ENCODE measurements around the gene KRT35. TPM values are rescaled to one million over a fixed set of nuclear protein-coding genes. Genes with fewer than 3 reads are reported as not detected.

Gene KRT35
- total RNA-seq, 2 experiments from 2014 or later = not detected

GRCh38 chr17:41518789-41519449, 38.0 kb upstream of the KRT35 start, which contains the start of gene KRT15:
TSS of gene KRT15 (minus strand) at chr17:41518890. CDS start at chr17:41518827, 63 bp downstream.
- CTCF ChIA-PET = no interaction called here
- Histone ChIP-seq H3K27me3 (ENCODE audit: control insufficient read depth in 1 of 2, insufficient read depth in 2 of 2, low read length in 2 of 2) (peaks cover 0 to 5% of the 10 kb centered on the region in 2 experiments), H3K4me3 (ENCODE audit: low read length) (no peak within 1 kb of the TSS), H3K9me3 (ENCODE audit: control insufficient read depth in 1 of 2, insufficient read depth in 1 of 2, low read length in 2 of 2) (no peaks in the 10 kb centered on the region), H3K4me1 (ENCODE audit: insufficient read depth, low read length) (no peaks in the 10 kb centered on the region), H3K36me3 (ENCODE audit: insufficient read depth, low read length) (no peaks in the 10 kb centered on the region), H3K27ac (ENCODE audit: low read depth in 1 of 2, low read length in 2 of 2) (no peak within 1 kb of the TSS)
- H3K4me1 Mint-ChIP-seq (ENCODE audit: low read depth) = no peaks in the 10 kb centered on the region
- ATAC-seq (ENCODE audit: poor library complexity) (no peak), DNase-seq (no peak)
- TF ChIP-seq CTCF (IDR thresholded peaks at IDR 0.05) = no peak
- no peak within 1 kb of the TSS for H3K27ac Mint-ChIP-seq
- POLR2A ChIA-PET = no interaction called here
- intact Hi-C loops (cut with DNase I, micrococcal nuclease) = no loop called here
- H3K27me3 Mint-ChIP-seq = peaks cover 6% of the 10 kb centered on the region
- H3K36me3 Mint-ChIP-seq (ENCODE audit: low read depth) = no peaks in the 10 kb centered on the region
- no peaks in the 10 kb centered on the region for H3K9me3 Mint-ChIP-seq
- no peak within 1 kb of the TSS for H3K4me3 Mint-ChIP-seq

DNA sequence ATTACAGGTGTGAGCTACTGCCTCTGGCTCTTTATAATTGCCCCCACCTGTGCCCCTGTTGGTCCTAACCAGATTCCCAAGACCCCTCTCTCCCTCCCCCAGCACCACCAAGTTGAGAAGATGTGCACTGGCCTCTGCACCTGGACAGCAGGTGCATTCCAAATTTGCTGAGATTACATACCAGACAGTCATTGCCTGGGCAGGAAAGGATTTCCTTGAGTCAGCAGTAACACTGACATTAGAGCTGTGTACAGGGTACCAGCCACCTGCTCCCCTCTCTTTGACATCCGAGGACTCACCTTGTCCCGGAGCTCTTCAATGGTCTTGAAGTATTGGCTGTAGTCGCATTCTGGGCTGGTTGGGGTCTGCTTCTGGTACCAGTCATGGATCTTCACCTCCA, 37.1 kb upstream of the KRT35 start:
- no peak for TF ChIP-seq CTCF (IDR thresholded peaks at IDR 0.05)

DNA sequence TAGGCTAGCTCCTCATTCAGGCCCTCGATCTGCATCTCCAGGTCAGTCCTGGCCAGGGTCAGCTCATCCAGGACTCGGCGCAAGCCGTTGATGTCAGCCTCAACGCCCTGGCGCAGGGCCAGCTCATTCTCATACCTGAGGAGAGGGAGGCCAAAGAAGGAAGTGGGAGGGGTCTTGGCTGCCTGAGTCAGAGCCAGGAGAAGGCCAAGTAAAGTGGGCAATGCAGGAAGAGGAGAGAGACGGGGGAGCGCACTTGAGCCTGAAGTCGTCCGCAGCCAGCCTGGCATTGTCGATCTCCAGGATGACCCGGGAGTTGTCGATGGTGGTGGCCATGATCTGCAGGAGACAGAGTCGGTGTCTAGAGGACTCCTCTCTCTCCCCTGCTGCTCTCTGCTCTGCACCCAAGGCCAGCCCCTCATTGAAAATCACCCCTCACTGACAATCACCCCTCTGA, 35.9 kb upstream of the KRT35 start:
- ChIA-PET CTCF (no interaction called here), POLR2A (interaction anchor here (0.5 kb wide), 1 partner anchor 22 kb away, joined by 3 read pairs; no protein-coding TSS in a partner anchor)
- no peaks in the 10 kb centered on the region for H3K4me1 Mint-ChIP-seq (ENCODE audit: low read depth)
- TF ChIP-seq CTCF (IDR thresholded peaks at IDR 0.05) = no peak
- Histone ChIP-seq H3K4me1 (ENCODE audit: insufficient read depth, low read length) (no peaks in the 10 kb centered on the region), H3K36me3 (ENCODE audit: insufficient read depth, low read length) (no peaks in the 10 kb centered on the region), H3K27me3 (ENCODE audit: control insufficient read depth in 1 of 2, insufficient read depth in 2 of 2, low read length in 2 of 2) (peaks cover 0 to 5% of the 10 kb centered on the region in 2 experiments), H3K4me3 (ENCODE audit: low read length) (no peak overlapping the region), H3K9me3 (ENCODE audit: control insufficient read depth in 1 of 2, insufficient read depth in 1 of 2, low read length in 2 of 2) (no peaks in the 10 kb centered on the region), H3K27ac (ENCODE audit: low read depth in 1 of 2, low read length in 2 of 2) (no peak overlapping the region)
- intact Hi-C loops (cut with DNase I, micrococcal nuclease) = no loop called here
- no peak overlapping the region for H3K27ac Mint-ChIP-seq
- DNase-seq (no peak), ATAC-seq (ENCODE audit: poor library complexity) (no peak)
- H3K4me3 Mint-ChIP-seq = no peak overlapping the region
- H3K27me3 Mint-ChIP-seq = peaks cover 6% of the 10 kb centered on the region
- H3K9me3 Mint-ChIP-seq = no peaks in the 10 kb centered on the region
- H3K36me3 Mint-ChIP-seq (ENCODE audit: low read depth) = no peaks in the 10 kb centered on the region

More for the DNA sequence above, 37.1 kb upstream of the KRT35 start:
- Mint-ChIP-seq H3K4me3 (no peak overlapping the region), H3K4me1 (ENCODE audit: low read depth) (no peaks in the 10 kb centered on the region), H3K27ac (no peak overlapping the region), H3K9me3 (no peaks in the 10 kb centered on the region), H3K27me3 (peaks cover 6% of the 10 kb centered on the region), H3K36me3 (ENCODE audit: low read depth) (no peaks in the 10 kb centered on the region)
- H3K27ac ChIP-seq (ENCODE audit: low read depth in 1 of 2, low read length in 2 of 2) = no peak overlapping the region
- no peaks in the 10 kb centered on the region for H3K4me1 ChIP-seq (ENCODE audit: insufficient read depth, low read length)
- no peaks in the 10 kb centered on the region for H3K9me3 ChIP-seq (ENCODE audit: control insufficient read depth in 1 of 2, insufficient read depth in 1 of 2, low read length in 2 of 2)
- POLR2A ChIA-PET = no interaction called here
- CTCF ChIA-PET = no interaction called here
- DNase-seq = no peak
- intact Hi-C loops (cut with DNase I, micrococcal nuclease) = no loop called here
- ATAC-seq (ENCODE audit: poor library complexity) = no peak
- H3K36me3 ChIP-seq (ENCODE audit: insufficient read depth, low read length) = no peaks in the 10 kb centered on the region
- peaks cover 0 to 5% of the 10 kb centered on the region in 2 experiments for H3K27me3 ChIP-seq (ENCODE audit: control insufficient read depth in 1 of 2, insufficient read depth in 2 of 2, low read length in 2 of 2)
- no peak overlapping the region for H3K4me3 ChIP-seq (ENCODE audit: low read length)

Data from CD4-positive, alpha-beta T cell (primary cell).